Hypothalamus (tissue), 51 donors: Measurements from ENCODE around the gene ASTE1.
"Not testable (repeated sequence)": the region's sequence is repeated elsewhere in the genome, so short reads cannot be mapped to it uniquely, and the experiment has no call there.

Source experiments
- DNase-seq, 51 donors: peaks; one replicate each; lab custom pipeline; 2025; lab: John Stamatoyannopoulos, UW

The ASTE1 gene

GRCh38 chr3:131018970-131019369 is 7.7 kb downstream of the ASTE1 start:
- no peak for DNase-seq

DNA sequence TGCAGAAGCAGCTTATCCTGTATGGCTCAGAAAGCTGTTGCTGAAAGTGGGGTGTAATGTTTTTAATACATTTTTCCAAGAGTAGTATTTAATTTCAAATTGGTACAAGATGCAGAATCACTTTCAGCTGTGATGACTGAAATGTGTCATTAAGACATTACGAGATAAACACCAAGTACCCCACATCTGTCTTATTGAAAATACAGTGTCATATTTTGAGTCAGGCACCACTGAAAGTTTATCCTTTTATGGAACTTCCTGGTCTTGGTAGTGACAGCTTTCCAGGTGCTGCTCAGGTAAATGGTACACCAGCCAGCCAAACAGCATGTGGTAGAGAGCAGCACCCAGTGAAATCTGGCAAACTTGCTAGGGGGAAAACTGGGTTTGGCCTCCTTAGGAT is 16.9 kb downstream of the ASTE1 start:
- no peak for DNase-seq

- DNase-seq: no peak
Observed at GRCh38 chr3:131008326-131008725, 18.3 kb downstream of the ASTE1 start.

DNA sequence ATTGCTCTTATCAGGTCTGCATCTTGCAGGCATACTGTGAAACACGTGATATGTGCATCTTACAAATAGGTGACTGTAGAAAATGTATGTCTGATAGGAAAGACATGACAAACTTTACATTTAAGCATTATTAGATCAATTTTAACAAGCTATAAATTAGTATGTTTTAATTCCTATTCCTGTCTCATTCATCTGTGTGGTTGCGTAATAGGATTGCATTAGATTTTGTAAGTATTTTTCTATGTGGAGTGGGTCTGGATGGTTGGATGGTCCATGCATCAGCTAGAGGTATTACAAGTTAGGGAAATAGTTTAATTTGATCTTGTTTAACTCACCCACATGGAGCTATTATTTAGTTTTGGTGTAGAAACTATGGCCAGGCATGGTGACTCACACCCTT is 18.8 kb downstream of the ASTE1 start:
- no peak for DNase-seq

GRCh38 chr3:131007256-131007655 is 19.4 kb downstream of the ASTE1 start:
- DNase-seq: no peak

DNA sequence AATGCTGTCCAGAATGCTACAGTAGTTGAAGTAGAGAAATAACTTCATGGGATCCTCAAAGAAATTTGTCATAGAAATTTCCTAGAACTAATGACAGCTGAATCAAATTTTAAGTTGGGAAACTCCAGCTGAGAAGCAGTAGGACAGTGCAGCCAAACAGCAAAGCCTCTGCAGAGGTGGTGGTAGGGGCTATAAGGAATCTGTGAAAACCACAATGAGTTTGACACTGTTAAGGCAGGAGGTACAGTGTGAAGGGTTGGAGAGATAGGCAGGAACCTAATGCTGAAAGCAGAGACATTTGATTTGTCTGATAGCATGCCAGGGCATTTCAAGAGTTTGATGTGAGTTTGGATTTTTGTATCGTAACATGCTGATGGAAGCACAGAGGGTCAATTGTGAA is 22.0 kb downstream of the ASTE1 start:
- no peak for DNase-seq

- DNase-seq: no peak
Observed at GRCh38 chr3:131001071-131001470, 25.6 kb downstream of the ASTE1 start.

DNA sequence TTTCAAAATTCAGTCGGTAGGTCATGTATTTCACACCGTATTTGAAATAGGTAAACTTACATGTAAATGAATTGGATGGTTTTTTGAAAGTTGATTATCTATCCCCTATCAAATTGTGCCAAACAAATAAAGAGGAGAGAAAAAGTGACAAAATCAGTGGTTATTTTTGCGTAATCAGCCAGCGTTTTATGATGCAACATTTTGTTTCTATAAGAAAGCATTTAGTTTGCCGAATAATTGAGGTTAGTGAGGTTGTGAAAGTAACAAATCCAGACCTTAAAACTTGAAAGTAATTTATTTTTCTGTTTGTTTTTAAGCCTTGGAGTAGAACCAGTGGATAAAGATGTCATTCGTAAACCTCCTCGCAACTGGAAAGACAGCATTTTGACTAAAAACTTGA is 29.3 kb downstream of the ASTE1 start:
- no peak for DNase-seq

DNA sequence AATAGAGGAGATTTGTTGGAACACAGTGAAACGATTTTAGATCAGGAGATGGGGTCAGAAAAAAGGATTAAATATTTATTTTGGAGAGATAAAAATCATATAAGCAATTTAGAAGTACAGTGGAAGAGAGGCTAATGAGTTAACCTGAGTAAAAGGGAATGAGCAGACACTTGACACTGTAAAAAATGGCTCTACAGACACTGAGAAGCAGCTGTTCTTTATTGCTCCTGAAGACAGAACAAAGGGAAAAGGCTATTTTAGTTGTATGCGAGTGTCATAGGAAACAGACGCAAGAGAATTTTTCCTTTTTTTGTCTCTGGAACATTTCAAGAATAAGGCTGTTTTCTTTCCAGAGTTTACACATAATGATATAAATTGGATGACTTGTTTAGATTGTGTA is 34.3 kb downstream of the ASTE1 start:
- no peak for DNase-seq

GRCh38 chr3:130991126-130991525 is 35.5 kb downstream of the ASTE1 start:
- no peak for DNase-seq

DNA sequence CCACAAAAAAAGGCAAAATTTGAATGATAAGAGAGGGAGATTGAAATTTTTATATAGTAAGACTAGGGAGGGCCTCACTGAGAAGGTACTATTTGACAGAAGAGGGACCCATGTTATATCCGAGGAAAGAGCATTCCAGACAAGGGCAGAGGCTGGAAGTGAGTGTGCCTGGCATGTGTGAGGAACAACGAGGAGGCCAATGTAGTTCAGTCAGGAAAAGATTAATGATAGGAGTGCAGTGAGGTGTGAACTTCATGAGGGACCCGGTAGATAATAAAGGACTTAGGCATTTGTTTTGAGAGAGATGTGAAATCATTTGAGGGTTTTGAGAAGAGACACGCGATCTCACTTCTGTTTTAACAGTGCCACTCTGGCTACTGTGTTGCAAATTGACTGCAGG is 36.3 kb downstream of the ASTE1 start:
- no peak for DNase-seq

GRCh38 chr3:130981469-130981868 is 45.2 kb downstream of the ASTE1 start:
- no peak for DNase-seq

DNA sequence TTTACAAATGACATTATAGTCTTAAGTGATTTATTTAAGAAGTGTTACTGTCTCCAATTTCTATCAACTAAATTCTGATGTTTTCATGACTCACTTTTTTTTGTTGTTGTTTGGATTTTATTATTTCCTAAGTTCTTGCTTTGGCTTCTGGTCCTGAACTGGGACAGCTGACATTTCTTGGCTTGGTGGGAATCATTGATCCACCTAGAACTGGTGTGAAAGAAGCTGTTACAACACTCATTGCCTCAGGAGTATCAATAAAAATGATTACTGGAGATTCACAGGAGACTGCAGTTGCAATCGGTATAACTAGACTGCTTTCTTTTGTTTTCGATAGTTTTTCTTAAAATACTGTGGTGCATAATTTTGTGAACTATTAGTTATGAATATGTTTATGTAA is 47.5 kb downstream of the ASTE1 start:
- no peak for DNase-seq

DNA sequence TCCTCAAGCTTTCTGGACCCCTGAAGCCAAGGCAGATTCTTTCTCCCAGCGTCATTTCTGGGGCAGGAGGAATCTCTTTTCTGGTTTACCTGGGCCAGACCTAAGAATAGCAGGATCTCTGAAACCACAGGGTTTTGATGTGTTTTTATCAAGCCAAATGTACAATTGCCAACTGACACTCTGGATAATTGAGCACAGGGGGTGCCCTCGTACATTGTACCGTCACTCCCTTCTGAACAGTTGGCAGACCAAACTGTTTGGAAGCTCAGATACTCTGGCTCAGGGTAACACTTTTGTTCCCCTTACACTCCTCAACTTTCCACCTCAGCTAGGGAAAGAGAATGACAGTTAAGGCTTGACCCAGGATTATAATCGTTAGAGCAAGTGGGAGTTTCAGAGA is 49.9 kb downstream of the ASTE1 start:
- DNase-seq: no peak

- DNase-seq: no peak
Observed at GRCh38 chr3:130975251-130975650, 51.4 kb downstream of the ASTE1 start.

DNA sequence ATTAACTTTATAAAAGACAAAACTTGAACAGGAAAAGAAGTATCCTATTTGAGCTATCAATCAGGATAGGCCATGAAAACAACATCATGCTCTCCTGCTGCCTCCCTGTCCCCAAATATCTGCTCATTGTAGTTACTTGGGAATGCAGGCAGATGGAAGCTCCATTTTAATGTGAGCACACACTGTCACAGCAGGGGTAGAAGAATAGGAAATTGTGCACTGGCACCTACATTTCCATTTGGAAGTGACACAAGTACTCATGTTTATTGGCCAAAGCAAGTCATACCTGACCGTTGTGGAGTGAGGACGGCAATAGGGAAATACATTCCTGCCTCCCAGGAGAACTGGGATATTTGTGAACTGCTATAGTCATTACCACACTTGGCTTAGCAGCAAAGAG is 52.4 kb downstream of the ASTE1 start:
- no peak for DNase-seq

GRCh38 chr3:130973406-130973805 is 53.2 kb downstream of the ASTE1 start:
- DNase-seq: no peak

DNA sequence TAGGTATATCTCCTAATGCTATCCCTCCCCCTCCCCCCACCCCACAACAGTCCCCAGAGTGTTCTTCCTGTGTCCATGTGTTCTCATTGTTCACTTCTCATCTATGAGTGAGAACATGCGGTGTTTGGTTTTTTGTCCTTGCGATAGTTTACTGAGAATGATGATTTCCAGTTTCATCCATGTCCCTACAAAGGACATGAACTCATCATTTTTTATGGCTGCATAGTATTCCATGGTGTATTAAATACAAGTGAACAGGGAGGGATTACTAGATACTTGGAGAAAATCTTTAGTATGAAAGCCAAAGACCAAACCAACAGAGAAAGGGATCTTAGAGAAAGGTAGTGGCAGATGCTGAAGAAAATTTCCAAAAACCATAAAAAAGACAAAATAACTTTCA is 54.0 kb downstream of the ASTE1 start:
- not testable (repeated sequence) for DNase-seq

GRCh38 chr3:130971208-130971607 is 55.4 kb downstream of the ASTE1 start:
- no peak for DNase-seq

DNA sequence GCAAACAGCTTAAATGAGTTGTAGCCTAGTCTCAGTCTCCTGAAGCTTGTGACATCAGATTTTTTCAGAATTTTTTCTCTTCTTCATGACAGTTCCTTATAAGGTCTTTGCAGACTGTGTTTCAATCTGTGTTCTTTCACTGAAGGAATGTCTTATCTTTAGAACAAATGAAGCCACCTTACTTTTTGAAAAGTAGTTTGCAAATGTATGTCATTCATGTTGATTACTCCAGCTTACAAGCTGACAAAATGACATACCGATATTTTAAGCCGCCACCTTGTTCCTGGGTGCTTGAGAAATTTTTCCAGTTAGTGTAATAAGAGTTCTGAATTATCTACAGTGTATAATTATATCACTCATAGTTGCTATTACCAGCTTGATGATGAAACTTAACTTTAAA is 57.0 kb downstream of the ASTE1 start:
- no peak for DNase-seq

DNA sequence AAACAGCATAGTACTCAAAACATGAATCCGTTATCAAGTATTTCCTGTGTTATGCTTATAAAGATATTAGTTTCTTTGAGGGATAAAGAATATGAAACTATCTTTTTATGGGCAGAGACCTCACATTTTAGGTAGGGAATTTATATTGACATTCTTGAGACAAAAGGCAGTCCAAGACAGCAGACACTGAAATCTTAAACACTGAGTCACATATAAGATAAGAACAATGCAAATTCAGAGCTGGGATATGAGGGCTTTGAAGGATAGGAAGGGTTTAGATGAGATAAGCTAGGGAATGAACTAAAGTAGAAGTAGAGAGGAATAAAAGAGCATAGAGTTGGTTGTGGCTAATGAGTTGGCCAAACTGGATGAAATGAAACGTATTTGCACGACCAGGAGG is 58.4 kb downstream of the ASTE1 start:
- DNase-seq: no peak

DNA sequence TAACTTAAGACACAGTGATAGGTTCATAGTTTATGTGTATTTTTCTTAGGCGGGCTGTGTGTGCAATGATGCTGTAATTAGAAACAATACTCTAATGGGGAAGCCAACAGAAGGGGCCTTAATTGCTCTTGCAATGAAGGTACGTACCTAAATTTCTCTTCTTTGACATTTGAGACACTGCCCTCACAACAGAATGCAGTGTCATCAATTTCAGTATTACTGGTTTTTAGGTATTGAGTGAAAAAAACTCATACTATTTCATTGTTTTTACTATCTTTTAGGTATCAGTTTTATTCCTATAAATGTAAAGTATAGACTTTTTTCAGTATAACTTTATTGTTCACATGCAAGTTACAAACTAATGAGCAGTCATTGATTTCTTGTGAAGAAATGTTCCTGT is 59.3 kb downstream of the ASTE1 start:
- no peak for DNase-seq

DNA sequence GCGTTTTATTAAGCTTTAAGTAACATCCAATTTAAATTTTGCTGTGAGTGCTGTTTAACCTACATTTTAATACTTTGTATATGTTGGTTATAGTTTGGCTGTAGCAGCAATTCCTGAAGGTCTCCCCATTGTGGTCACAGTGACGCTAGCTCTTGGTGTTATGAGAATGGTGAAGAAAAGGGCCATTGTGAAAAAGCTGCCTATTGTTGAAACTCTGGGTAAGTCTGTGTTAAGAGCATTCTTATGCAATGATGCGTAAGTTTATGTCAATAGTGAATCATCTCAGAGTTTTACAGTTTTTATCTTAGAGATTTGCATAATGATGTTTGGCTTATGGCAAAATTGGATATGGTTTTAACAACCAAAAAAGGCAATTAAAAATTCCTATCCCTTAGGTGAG is 62.7 kb downstream of the ASTE1 start:
- DNase-seq: peak in 7 of 51 donors; percentile 1 to 15 (median 2)
